GM19397 (cell line): Measurements from ENCODE around the gene NOXA1.
"Not testable (repeated sequence)": the region's sequence is repeated elsewhere in the genome, so short reads cannot be mapped to it uniquely, and the experiment has no call there.

Experiments
- ATAC-seq: cut with Tn5 transposase; IDR thresholded peaks from one replicate; pipeline ENCODE4 v1.9.1; 2021; ENCODE audit warnings: mild to moderate bottlenecking, moderate library complexity; ENCODE audit not compliant: unreplicated experiment

The NOXA1 gene

DNA sequence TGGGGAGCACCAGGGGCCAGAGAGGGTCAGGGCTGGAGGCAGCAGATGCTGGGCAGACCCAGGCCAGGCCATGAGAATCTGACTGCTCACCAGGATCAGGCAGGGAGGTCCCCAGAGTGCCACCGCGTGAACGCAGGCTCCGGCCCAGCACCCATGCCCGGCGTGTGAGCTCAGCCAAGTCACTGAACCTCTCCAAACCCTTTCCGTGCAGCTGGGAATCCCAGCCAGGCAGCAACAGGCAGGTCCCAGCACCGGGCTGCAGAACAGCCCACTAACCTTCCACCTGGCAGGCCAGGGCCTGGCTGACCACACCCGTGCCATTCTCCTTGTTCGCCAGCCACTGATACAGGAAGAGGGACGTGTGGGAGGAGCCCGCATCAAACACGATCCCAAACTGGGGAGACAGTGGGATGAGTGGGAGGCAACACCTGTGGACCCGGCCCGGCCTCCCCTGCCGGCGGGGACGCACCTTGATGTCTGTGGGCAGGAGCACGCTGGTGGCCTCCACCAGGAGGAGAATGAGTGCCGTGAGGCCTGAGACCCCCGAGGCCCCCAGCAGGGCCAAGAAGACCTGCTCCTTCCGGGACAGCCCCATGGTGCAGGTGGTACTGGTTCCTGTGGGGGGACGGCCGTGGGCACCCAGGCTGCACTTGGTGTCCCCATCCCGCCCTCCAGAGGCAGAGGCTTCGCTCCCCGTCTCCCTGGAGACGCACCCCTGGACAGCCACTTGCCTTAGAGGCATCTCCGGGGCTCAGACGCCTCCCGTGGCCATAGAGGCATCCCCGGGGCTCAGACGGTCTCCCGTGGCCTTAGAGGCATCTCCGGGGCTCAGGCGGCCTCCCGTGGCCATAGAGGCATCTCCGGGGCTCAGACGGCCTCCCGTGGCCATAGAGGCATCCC is 14.7 kb downstream of the NOXA1 start:
- ATAC-seq: no peak

DNA sequence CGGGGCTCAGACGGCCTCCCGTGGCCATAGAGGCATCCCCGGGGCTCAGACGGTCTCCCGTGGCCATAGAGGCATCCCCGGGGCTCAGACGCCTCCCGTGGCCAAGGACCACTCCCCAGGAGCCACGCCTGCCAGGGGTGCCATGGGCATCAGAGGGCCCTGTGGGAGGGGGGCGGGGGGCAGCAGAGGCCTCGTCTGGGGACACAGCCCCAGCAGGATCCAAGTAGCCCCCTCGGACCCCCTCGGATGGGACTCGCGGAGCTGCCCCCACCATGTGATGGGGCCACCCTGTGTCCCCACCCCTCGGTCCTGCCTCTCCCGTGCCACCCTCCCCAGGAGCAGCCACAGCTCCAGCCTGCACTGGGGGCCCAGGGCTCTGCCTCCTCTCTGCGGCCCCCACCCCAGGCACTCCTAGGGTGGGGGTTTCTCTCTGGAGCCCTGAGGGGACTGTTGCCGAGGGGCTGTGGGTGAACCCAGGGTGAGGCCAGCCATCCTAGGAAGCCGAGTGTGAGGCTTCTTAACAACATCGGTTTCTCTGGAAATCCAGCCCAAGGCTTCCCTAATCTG is 15.5 kb downstream of the NOXA1 start:
- ATAC-seq: no peak

DNA sequence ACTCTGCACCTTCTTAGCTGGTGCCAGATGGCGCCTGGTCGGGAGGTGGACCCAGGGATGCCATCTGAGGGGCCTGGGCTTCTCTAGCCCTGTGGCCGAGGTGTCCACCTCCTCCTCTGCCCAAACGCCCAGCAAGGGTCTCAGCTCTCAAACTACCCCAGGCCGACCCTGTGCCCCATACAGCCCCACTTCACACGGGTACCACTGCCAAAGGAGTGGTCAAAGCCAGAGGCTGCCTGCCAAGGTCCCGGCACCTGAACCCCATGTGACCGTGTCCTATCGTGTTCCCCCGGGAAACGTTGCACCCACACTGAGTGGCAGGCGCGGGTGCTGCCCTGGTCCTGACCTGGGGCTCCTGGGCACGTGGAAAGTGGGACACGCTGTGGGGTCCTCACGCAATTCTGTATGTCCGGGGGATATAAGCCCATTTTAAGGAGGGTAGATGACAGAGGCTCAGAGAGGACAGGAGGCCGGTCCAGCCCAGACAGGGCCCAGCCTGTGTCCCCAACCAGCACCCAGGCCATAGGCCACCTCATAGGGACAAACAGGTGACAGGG is 16.0 kb downstream of the NOXA1 start:
- no peak for ATAC-seq

DNA sequence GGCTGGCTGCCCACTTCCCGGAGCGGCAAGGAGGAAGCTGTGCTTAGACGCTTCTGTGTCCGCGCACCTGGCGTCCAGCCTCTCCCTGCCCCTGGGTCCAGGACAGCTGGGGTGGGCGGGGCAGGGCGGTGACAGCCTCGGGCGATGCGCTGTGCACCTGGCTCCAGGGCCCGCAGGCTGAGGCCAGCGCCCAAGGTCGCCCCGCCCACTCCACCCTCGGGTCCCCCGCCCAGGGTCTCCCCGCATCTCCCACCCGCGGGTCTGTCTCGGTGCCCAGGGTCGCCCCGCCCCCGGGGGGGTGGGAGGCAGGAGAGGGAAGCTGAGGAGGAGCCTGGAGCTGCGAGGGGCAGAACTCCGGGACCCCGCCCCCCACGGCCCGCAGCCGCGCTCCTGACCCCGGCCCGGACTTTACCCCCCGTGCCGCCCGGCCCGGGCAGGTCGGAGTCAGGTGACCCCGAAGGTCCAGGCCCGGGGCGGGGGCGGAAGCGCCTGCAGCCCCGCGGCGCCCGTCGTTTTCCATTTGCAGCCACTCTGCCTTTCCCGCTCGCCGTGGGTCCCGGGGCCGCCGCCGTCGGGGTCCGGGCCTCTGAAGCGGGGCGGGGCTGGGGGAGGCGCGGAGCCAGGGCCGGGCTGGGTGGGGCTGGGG is 18.2 kb downstream of the NOXA1 start, which contains the start of gene ENTPD8:
Gene ENTPD8 (minus strand): TSS at position 69 of the 646 bp plus-strand sequence. CDS start 3,072 bp downstream, outside the sequence.
- no peak for ATAC-seq

DNA sequence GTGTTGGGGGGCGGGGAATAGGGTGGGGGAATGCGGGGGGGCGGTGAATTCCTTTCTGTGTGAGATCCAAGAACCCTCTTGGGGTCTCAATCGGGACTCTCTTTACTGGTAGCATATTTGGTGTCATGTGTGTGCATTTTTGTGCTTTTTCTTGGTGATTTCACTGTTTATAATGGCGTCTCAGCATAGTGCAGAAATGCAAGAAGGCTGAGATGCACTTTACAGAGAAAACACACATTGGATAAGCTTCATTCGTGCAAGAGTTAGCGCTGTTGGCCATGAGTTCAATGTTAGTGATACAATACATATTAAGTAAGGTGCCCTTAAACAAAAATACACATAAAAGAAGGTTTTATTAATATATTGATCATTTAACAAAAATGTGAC is 18.7 kb downstream of the NOXA1 start:
- no peak for ATAC-seq

DNA sequence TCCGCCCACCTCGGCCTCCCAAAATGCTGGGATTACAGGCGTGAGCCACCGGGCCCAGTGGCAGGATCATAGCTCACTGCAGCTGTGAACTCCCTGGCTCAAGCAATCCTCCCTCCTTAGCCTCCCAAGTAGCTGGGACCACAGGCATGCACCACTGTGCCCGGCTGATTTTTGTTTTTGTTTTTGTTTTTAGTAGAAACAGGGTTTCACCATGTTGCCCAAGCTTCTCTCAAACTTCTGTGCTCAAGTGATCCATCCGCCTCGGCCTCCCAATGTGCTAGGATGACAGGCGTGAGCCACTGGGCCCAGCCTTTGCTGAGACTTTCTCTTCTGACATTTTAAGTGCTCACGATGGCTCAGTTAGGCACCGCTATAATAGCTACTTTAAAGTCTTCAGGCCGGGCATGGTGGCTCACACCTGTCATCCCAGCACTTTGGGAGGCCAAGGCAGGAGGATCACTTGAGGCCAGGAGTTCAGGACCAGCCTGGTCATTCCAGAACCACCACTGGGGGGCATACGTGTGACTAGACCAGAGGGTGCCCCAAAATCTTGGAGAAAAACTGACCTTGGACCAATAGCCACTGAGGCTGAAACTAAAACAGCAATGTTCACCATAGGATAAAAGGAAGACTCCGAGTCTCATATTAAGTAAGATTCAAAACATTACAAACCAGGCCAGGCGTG is 21.1 kb downstream of the NOXA1 start:
- no peak for ATAC-seq

DNA sequence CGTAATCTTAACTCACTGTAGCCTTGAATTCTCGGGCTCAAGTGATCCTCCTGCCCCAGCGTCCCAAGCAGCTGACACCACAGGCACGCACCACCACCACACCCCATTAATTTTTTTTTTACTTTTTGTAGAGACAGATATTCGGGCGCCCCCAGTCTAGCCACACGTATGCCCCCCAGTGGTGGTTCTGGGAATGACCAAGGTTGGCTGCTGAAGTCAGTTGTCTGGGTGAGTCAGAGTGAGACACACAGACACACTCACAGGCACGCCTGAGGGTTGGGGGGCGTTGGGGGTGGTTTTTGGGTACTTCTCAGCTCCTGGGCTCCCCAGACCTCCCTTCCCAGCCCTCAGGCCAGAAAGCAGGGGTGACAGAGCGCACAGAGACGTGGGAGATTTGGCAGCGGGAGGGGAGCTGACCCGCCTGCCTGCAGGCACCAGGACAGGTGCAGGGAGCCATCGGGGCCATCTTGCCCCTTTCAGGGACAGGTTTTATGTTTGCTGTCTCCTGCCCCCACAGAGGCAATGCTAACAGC is 22.1 kb downstream of the NOXA1 start:
- ATAC-seq: no peak

DNA sequence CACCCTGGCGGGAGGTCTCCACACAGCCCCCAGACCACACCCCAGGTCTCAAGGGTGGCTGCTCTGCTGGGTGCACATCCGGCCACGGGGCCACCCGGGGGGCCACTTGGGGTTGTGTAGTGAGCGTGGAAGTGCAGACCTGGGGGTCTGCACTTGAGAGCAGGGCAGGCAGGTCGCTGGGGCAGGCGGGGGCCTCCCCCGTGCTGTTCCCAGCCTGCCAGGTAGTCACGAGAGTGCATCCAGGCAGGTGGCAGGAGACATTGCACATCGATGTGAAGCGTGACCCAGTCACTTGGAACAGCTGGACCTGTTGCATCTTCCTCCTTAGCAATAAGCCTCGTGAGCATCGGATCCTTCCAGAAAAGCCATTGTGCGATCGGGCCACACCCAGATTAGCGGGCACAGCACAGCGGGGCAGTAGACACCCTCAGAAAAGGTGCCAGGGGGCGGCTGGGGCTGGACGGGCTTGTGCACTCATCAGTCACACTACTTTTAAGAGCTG is 22.8 kb downstream of the NOXA1 start:
- ATAC-seq: no peak

DNA sequence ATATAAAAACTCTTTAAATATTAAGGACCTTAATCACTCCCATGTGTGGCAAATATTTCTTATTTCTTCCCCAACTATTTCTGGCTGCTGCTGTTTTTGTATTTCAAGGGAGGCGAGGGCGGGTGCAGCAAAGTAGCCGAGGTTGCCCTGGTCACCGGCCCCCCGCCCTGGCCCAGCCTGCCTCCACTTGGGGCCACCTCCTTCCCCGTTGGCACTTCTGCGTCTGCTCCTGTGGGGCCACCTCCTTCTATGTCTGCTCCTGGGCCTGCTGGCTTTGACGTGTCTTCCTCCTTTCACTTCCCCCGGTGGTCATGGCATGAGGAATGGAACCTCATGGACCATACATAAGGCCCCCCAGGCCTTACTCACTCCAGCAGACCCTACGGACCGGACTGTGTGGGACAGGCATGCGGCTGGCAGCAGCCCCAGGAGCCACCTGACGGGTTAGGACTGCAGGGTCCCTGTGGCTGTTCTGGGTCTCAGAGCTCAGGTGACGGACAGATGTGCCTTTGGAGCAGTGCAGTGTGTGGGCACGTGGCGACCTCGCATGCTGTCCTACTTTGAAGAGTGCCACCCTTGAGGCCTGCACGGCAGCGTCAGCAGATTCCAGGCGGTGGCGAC is 23.8 kb downstream of the NOXA1 start:
- ATAC-seq: no peak

DNA sequence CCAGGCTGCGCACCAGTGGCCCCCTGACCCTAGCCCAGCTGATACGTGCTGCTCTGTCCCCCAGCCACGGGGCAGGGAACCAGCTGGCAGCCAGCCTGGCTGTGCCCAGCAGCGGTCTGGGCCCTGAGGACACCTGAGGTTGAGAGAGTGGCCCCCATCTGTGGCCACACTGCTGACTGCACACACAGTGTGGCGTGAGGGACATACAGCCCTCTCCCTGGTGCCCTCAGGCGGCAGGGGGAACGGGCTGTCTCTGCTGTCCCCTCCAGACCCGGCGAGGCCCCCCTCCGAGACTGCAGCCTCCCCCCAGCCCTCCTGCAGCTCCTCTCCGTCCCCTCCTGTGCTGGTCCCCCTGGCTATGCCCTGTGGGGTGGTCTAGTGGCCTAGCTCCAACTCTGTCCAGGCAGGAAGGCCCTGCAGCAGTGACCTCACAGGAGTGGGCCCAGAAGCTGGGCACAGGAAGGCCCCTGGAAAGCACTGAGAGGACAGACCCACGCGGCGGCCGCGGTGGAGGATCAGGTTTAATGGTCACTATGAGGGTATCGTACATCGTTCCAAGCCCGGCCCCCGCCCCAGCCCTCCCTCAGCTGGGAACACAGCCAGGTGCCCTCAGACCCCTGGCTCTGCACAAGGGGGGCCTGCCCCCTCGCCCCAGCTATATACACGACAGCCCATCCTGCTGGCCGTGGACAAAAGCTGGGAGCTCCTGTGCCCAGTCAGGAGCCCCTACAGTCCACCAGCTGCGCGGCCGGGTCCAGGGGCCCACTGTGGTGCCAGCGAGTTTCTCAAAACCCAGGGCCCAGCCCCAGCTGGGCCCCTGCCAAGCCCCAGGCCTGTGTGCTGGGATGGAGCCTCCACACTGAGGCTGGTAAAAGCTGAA is 24.8 kb downstream of the NOXA1 start:
- ATAC-seq: no peak

DNA sequence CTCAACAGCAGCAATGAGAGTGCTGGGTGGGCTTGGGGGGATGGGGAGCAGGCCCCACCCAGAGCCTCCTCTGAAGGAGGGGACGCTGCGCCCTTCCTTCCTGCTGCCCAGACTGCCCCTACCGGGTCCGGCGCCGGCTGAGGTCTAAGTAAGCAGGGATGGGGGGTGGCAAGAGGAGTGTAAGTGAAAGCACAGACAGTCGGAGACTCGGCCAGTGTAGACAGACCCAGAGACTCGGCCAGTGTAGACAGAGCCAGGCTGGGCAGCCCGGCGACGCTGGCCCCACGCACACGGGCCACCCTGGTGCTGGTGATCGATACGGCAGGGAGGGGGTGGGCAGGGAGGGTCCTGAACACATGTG is 25.4 kb downstream of the NOXA1 start:
- no peak for ATAC-seq

DNA sequence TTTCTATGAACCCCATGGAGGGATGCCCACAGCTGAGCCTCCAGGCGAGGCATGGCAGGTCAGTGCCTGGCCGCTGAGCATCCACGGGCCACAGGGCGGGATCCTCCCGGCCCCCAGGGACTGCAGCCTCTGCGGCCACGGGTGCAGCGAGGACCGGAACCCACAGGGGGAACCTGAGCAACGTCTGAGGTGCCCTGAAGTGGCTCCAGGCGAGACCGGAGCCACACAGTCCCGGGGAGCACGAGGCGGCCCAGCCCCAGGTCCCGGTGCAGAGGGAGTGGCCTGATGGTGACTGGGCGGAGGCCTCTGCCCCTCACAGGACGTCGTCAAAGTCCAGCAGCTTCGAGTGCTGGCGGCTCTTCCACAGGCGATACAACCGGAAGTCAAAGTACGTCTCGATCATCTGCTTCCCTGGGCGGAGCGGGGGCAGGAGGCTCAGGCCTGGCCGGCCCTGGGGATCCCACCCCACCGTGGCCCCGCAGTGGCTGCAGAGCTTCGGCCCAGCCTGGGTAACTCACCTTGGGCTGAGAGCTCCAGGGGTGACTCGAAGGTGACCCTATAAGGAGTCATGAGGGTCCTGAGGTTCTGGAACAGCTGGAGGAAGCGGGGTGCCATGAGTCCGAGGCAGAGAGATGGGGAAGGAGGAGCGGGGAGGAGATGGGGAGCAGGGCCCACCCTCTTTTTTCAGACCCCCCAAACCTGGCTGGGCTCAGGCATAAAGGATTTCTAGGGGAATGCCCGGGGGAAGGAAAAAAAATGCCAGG is 26.1 kb downstream of the NOXA1 start:
- ATAC-seq: no peak

DNA sequence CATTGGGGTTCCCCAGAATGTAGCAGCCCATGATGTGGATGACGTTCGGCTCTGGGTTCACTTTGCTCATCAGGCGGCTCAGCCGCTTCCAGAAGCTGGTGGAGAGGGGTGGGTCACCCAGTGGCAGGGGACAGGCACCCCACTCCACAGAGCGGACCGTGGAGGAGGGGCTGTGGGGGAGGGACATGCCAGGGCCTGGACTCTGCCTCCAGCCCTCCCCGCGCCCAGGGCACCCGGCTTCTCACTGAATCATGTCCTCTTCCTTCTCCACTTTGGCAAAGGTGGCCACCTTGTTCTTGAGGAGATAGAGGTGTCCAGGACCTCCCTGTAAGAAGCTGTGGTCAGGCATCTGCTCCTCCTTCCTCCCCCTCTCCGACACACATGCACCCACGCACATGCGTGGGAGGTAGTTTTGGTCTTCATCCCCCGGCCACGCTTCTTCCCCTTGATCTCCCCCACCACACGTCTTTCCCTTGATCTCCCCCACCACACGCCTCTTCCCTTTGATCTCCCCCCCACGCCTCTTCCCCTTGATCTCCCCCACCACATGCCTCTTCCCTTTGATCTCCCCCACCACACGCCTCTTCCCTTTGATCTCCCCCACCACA is 26.8 kb downstream of the NOXA1 start:
- ATAC-seq: no peak

DNA sequence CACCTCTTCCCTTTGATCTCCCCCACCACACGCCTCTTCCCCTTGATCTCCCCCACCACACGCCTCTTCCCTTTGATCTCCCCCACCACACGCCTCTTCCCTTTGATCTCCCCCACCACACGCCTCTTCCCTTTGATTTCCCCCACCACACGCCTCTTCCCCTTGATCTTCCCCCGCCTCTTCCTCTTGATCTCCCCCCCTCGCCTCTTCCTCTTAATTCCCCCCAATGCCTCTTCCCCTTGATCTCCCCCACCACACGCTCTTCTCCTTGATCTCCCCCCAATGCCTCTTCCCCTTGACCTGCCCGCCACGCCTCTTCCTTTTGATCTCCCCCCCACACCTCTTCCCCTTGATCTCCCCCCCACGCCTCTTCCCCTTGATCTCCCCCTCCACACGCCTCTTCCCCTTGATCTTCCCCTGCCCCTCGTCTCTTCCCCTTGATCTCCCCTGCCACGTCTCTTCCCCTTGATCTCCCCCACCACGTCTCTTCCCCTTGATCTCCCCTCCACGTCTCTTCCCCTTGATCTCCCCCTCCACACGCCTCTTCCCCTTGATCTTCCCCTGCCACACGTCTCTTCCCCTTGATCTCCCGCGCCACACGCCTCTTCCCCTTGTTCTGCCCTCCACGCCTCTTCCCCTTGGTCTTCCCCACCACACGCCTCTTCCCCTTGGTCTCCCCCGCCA is 27.5 kb downstream of the NOXA1 start:
- ATAC-seq: not testable (repeated sequence)

DNA sequence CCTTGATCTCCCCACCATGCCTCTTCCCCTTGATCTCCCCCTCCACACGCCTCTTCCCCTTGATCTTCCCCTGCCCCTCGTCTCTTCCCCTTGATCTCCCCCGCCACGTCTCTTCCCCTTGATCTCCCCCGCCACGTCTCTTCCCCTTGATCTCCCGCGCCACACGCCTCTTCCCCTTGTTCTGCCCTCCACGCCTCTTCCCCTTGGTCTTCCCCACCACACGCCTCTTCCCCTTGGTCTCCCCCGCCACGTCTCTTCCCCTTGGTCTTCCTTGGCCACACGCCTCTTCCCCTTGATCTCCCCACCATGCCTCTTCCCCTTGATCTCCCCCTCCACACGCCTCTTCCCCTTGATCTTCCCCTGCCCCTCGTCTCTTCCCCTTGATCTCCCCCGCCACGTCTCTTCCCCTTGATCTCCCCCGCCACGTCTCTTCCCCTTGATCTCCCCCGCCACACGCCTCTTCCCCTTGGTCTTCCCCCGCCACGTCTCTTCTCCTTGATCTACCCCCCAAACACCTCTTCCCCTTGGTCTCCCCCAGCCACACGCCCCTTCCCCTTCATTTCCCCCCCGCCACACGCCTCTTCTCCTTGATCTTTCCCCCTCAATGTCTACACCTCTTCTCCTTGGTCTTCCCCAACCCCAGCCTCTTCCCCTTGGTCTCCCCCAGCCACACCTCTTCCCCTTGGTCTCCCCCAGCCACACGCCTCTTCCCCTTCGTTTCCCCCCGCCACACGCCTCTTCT is 28.2 kb downstream of the NOXA1 start:
- not testable (repeated sequence) for ATAC-seq

DNA sequence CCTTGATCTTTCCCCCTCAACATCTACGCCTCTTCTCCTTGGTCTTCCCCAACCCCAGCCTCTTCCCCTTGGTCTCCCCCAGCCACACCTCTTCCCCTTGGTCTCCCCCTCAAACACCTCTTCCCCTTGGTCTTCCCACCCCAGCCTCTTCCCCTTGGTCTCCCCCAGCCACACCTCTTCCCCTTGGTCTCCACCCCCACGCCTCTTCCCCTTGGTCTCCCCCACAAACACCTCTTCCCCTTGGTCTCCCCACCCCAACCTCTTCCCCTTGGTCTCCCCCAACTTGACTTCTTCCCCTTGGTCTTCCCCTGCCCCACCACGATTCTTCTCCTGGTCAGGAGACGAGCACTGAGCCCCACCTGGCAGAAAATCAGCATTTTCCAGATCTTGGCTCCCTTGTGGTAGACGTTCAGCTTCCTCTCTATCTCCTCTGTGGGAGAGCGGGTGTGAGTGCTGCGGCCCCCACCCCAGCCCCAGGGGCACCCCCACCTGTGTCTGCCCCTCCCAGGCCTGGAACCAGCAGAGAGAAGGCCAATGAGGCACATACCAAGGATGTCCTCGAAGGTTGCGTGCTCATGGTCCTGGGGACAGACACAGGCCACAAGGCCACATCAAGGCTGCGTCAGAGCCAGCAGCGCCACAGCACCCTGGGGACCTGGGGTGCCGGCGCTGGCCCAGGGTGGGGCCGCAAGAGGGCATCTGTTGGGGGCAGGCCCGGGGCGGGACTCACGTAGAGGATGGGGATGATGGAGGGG is 29.0 kb downstream of the NOXA1 start:
- no peak for ATAC-seq
